SU-DHL-6 (cell line): ENCODE measurements around the gene LRRC8A.
A peak's percentile ranks its signal among the peaks of the same experiment; 100 is the strongest.
"Not testable (repeated sequence)": the region's sequence is repeated elsewhere in the genome, so short reads cannot be mapped to it uniquely, and the experiment has no call there.

Source experiments
- H2AFZ ChIP-seq: fragments of 200-600 bp; sonication (generic); 2 replicates; pipeline ENCODE4 v1.6.1; 2014; ENCODE audit warnings: low read depth, mild to moderate bottlenecking, moderate library complexity, mixed read lengths, antibody characterized with exemption, low read length; ENCODE audit not compliant: severe bottlenecking
- H3F3A ChIP-seq: fragments of 200-600 bp; shearing (Covaris generic); 2 replicates; pipeline ENCODE4 v1.6.0; 2016; ENCODE audit warnings: antibody characterized with exemption, mild to moderate bottlenecking; ENCODE audit not compliant: insufficient read depth
- H3K27ac ChIP-seq: fragments of 200-600 bp; sonication (generic); 2 replicates; pipeline ENCODE4 v1.5.1; 2016; ENCODE audit warnings: low read depth, mild to moderate bottlenecking, low read length, moderate library complexity, mixed read lengths
- H3K27me3 ChIP-seq: fragments of 200-600 bp; sonication (generic), shearing (Covaris generic); 2 replicates; pipeline ENCODE4 v1.6.0; 2014; ENCODE audit warnings: mild to moderate bottlenecking, low read length
- H3K36me3 ChIP-seq: fragments of 200-600 bp; sonication (generic); 2 replicates; pipeline ENCODE4 v1.6.1; 2014; ENCODE audit warnings: mild to moderate bottlenecking, low read length, mixed read lengths
- H3K4me2 ChIP-seq: fragments of 300-600, 200-600 bp; shearing (Covaris generic), sonication (generic); 2 replicates; pipeline ENCODE4 v1.6.0; 2014; ENCODE audit warnings: low read length, low read depth, mild to moderate bottlenecking; ENCODE audit not compliant: poor library complexity, severe bottlenecking
- H3K4me3 ChIP-seq: fragments of 200-600 bp; sonication (generic); 2 replicates; pipeline ENCODE4 v1.5.1; 2014; ENCODE audit warnings: antibody characterized with exemption, low read length, mild to moderate bottlenecking, mixed read lengths; ENCODE audit not compliant: insufficient read depth, poor library complexity, severe bottlenecking
- H3K79me2 ChIP-seq: fragments of 200-600 bp; sonication (generic); 2 replicates; pipeline ENCODE4 v1.6.1; 2014; ENCODE audit warnings: mild to moderate bottlenecking, low read length, moderate library complexity; ENCODE audit not compliant: insufficient read depth
- H3K9ac ChIP-seq: fragments of 200-600 bp; sonication (generic); 2 replicates; pipeline ENCODE4 v1.7.0; 2014; ENCODE audit warnings: mild to moderate bottlenecking, low read length
- H3K9me2 ChIP-seq: fragments of 200-600 bp; sonication (generic); replicated peaks from 2 replicates; pipeline ENCODE4 v1.6.1; 2014; ENCODE audit warnings: low read length; ENCODE audit not compliant: insufficient read depth
- H3K9me3 ChIP-seq: fragments of 200-600 bp; sonication (generic); 2 replicates; pipeline ENCODE4 v1.6.1; 2014; ENCODE audit warnings: low read length, mixed read lengths; ENCODE audit not compliant: insufficient read depth
- H4K20me1 ChIP-seq: fragments of 200-600 bp; sonication (generic); 2 replicates; pipeline ENCODE4 v1.6.1; 2014; ENCODE audit warnings: low read depth, mild to moderate bottlenecking, antibody characterized with exemption, low read length, moderate library complexity, mixed read lengths
- CTCF ChIP-seq: fragments of 200-600 bp; sonication (generic); IDR thresholded peaks from one replicate; pipeline ENCODE4 v1.5.1; 2017; ENCODE audit warnings: antibody characterized with exemption, mild to moderate bottlenecking, low read length, moderate library complexity; ENCODE audit not compliant: insufficient read depth, poor library complexity, severe bottlenecking
- EZH2phosphoT487 ChIP-seq: fragments of 200-600 bp; sonication (generic), shearing (Covaris generic); conservative IDR thresholded peaks from 2 replicates; pipeline ENCODE4 v1.6.1; 2018; ENCODE audit warnings: mild to moderate bottlenecking, antibody characterized with exemption, low read length, moderate library complexity, mixed read lengths

LRRC8A gene

GRCh38 chr9:128863647-128864046, 18.3 kb upstream of the LRRC8A start:
- 0 out of 2 replicates have a peak, but pooled peaks cover 9% of the 10 kb centered on the region for H3F3A ChIP-seq
- peaks cover 55% of the 10 kb centered on the region for H3K79me2 ChIP-seq
- no peaks in the 10 kb centered on the region for H3K27me3 ChIP-seq
- H3K4me2 ChIP-seq: no peak overlapping the region
- H3K9me2 ChIP-seq: no peaks in the 10 kb centered on the region
- H3K36me3 ChIP-seq: no peaks in the 10 kb centered on the region
- H3K9ac ChIP-seq: peak overlapping the region; percentile 11; the same call in 1 of the 2 replicates
- no peak overlapping the region for H3K4me3 ChIP-seq
- H4K20me1 ChIP-seq: no peaks in the 10 kb centered on the region
- no peaks in the 10 kb centered on the region for H3K9me3 ChIP-seq
- no peak overlapping the region for H2AFZ ChIP-seq
- no peak overlapping the region; the same call in 1 of the 2 replicates for H3K27ac ChIP-seq
- TF ChIP-seq EZH2phosphoT487 (no peak), CTCF (peak; percentile 86)

- no peak overlapping the region for H3K9ac ChIP-seq
- no peaks in the 10 kb centered on the region for H4K20me1 ChIP-seq
- no peaks in the 10 kb centered on the region for H3K27me3 ChIP-seq
- peaks cover 43% of the 10 kb centered on the region for H3K79me2 ChIP-seq
- H3K9me2 ChIP-seq: no peaks in the 10 kb centered on the region
- 0 out of 2 replicates have a peak, but pooled peaks cover 4% of the 10 kb centered on the region for H3F3A ChIP-seq
- no peak for TF ChIP-seq EZH2phosphoT487
- no peak for TF ChIP-seq CTCF
- no peak overlapping the region for H3K4me3 ChIP-seq
- H3K4me2 ChIP-seq: no peak overlapping the region
- no peaks in the 10 kb centered on the region for H3K36me3 ChIP-seq
- H2AFZ ChIP-seq: no peak overlapping the region
- H3K9me3 ChIP-seq: no peaks in the 10 kb centered on the region
- H3K27ac ChIP-seq: no peak overlapping the region
These were observed 11.6 kb upstream of the LRRC8A start for GRCh38 chr9:128870128-128870940.

GRCh38 chr9:128870941-128871265, 11.0 kb upstream of the LRRC8A start:
- not testable (repeated sequence) for H3K9me3 ChIP-seq, H3F3A ChIP-seq, H3K27ac ChIP-seq

GRCh38 chr9:128877852-128878251, 4.1 kb upstream of the LRRC8A start:
- no peak overlapping the region for H3K4me3 ChIP-seq
- no peak overlapping the region for H3K4me2 ChIP-seq
- H3K9ac ChIP-seq: no peak overlapping the region
- no peak overlapping the region for H3K27ac ChIP-seq
- no peak overlapping the region for H2AFZ ChIP-seq
- H4K20me1 ChIP-seq: no peaks in the 10 kb centered on the region
- no peaks in the 10 kb centered on the region for H3K27me3 ChIP-seq
- no peaks in the 10 kb centered on the region for H3K36me3 ChIP-seq
- peaks cover 20% of the 10 kb centered on the region for H3F3A ChIP-seq
- TF ChIP-seq CTCF (no peak), EZH2phosphoT487 (no peak)
- peaks cover 68% of the 10 kb centered on the region for H3K79me2 ChIP-seq
- H3K9me2 ChIP-seq: no peaks in the 10 kb centered on the region
- H3K9me3 ChIP-seq: no peaks in the 10 kb centered on the region

More at GRCh38 chr9:128870941-128871265, 11.0 kb upstream of the LRRC8A start:
- not testable (repeated sequence) for H3K27me3 ChIP-seq, H4K20me1 ChIP-seq, H2AFZ ChIP-seq, H3K9ac ChIP-seq, H3K4me3 ChIP-seq, H3K36me3 ChIP-seq, H3K4me2 ChIP-seq, H3K9me2 ChIP-seq
- H3K79me2 ChIP-seq: peaks cover 44% of the 10 kb centered on the region
